ENCODE measurements around the gene LDB2. TPM values are rescaled to one million over a fixed set of nuclear protein-coding genes. Genes with fewer than 3 reads are reported as not detected.

The LDB2 gene
- total and polyA plus RNA-seq, 3 experiments from 2014 or later, result not detected

DNA sequence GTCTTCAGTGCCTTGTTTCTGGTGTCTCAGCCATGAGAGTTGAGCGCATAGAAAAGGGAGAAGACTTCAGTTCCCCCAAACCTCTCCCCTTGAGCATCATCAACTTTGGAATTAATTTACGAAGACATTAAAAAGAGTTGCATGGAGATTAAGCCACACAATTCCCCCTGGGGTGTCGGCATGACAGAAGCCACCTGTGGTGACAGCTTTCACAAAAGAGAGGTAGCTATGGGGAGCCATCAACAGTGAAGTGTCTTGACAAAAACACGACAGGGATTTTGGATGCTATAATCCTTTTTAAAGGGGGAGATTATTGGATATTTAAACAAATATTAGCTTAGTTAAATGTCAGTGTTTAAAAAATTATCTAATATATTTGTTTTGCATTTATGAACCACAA lies 307.6 kb downstream of the LDB2 start:
- Histone ChIP-seq H3K9me3 (ENCODE audit: low read length) (no peaks in the 10 kb centered on the region), H3K27ac (ENCODE audit: low read depth, low read length) (no peak overlapping the region), H3K27me3 (ENCODE audit: insufficient read depth, low read length, poor library complexity, severe bottlenecking) (no peaks in the 10 kb centered on the region), H3K36me3 (ENCODE audit: insufficient read depth, low read length) (no peaks in the 10 kb centered on the region), H3K4me1 (ENCODE audit: insufficient read depth, low read length) (no peaks in the 10 kb centered on the region), H3K4me3 (ENCODE audit: low read length) (no peak overlapping the region)
- no peak overlapping the region for H3K4me3 Mint-ChIP-seq
- peaks cover 0 to 3% (median 0%) of the 10 kb centered on the region in 5 donors for H3K9me3 Mint-ChIP-seq
- no peaks in the 10 kb centered on the region for H3K4me1 Mint-ChIP-seq
- H3K27me3 Mint-ChIP-seq, result no peaks in the 10 kb centered on the region
- ChIA-PET POLR2A (no interaction called here), CTCF (no interaction called here)
- H3K27ac Mint-ChIP-seq, result no peak overlapping the region
- DNase-seq, result no peak
- H3K36me3 Mint-ChIP-seq, result no peaks in the 10 kb centered on the region

GRCh38 chr4:16588651-16589050 lies 309.8 kb downstream of the LDB2 start:
- Histone ChIP-seq H3K36me3 (ENCODE audit: insufficient read depth, low read length) (no peaks in the 10 kb centered on the region), H3K4me1 (ENCODE audit: insufficient read depth, low read length) (no peaks in the 10 kb centered on the region), H3K9me3 (ENCODE audit: low read length) (no peaks in the 10 kb centered on the region), H3K4me3 (ENCODE audit: low read length) (no peak overlapping the region), H3K27me3 (ENCODE audit: insufficient read depth, low read length, poor library complexity, severe bottlenecking) (no peaks in the 10 kb centered on the region), H3K27ac (ENCODE audit: low read depth, low read length) (no peak overlapping the region)
- CTCF ChIA-PET, result no interaction called here
- Mint-ChIP-seq H3K36me3 (no peaks in the 10 kb centered on the region), H3K27me3 (no peaks in the 10 kb centered on the region), H3K4me1 (no peaks in the 10 kb centered on the region), H3K4me3 (no peak overlapping the region), H3K9me3 (peaks cover 0 to 3% (median 0%) of the 10 kb centered on the region in 5 donors), H3K27ac (no peak overlapping the region)
- POLR2A ChIA-PET, result no interaction called here
- DNase-seq, result no peak

DNA sequence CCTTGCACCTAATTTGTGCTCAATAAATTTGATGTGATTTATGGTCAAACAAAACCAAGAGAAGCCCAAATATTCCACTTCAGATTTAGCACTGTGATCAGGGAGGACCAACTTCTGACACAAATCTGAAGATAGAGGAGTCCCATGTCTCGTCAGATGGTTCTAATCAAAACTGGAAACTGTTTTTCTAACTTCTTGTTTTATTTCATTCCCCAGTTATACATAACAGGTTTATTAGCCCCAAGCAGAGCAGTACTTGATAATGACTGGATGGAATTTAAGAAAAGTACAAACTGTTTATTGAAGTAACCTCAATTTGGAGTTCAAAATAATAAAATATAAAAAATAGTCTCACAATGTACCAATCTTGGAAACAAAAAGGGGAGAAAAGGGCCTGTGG lies 310.3 kb downstream of the LDB2 start:
- DNase-seq, result no peak
- no peak overlapping the region for H3K4me3 ChIP-seq (ENCODE audit: low read length)
- H3K4me1 Mint-ChIP-seq, result no peaks in the 10 kb centered on the region
- H3K9me3 Mint-ChIP-seq, result peaks cover 0 to 3% (median 0%) of the 10 kb centered on the region in 5 donors
- H3K27me3 Mint-ChIP-seq, result no peaks in the 10 kb centered on the region
- no peak overlapping the region for H3K4me3 Mint-ChIP-seq
- H3K27ac Mint-ChIP-seq, result no peak overlapping the region
- H3K27ac ChIP-seq (ENCODE audit: low read depth, low read length), result no peak overlapping the region
- no peaks in the 10 kb centered on the region for H3K36me3 Mint-ChIP-seq
- no peaks in the 10 kb centered on the region for H3K9me3 ChIP-seq (ENCODE audit: low read length)
- H3K4me1 ChIP-seq (ENCODE audit: insufficient read depth, low read length), result no peaks in the 10 kb centered on the region
- CTCF ChIA-PET, result no interaction called here
- POLR2A ChIA-PET, result no interaction called here
- no peaks in the 10 kb centered on the region for H3K36me3 ChIP-seq (ENCODE audit: insufficient read depth, low read length)
- H3K27me3 ChIP-seq (ENCODE audit: insufficient read depth, low read length, poor library complexity, severe bottlenecking), result no peaks in the 10 kb centered on the region

- DNase-seq, result no peak
- no peaks in the 10 kb centered on the region for H3K27me3 ChIP-seq (ENCODE audit: insufficient read depth, low read length, poor library complexity, severe bottlenecking)
Measured at GRCh38 chr4:16585053-16585452, 313.4 kb downstream of the LDB2 start.

GRCh38 chr4:16583764-16584163 lies 314.7 kb downstream of the LDB2 start:
- CTCF ChIA-PET, result no interaction called here
- H3K27me3 Mint-ChIP-seq, result no peaks in the 10 kb centered on the region

More at GRCh38 chr4:16585053-16585452, 313.4 kb downstream of the LDB2 start:
- Histone ChIP-seq H3K4me1 (ENCODE audit: insufficient read depth, low read length) (no peaks in the 10 kb centered on the region), H3K36me3 (ENCODE audit: insufficient read depth, low read length) (no peaks in the 10 kb centered on the region), H3K4me3 (ENCODE audit: low read length) (no peak overlapping the region), H3K9me3 (ENCODE audit: low read length) (no peaks in the 10 kb centered on the region), H3K27ac (ENCODE audit: low read depth, low read length) (no peak overlapping the region)
- Mint-ChIP-seq H3K9me3 (peaks cover 0 to 4% (median 0%) of the 10 kb centered on the region in 5 donors), H3K4me1 (no peaks in the 10 kb centered on the region), H3K4me3 (no peak overlapping the region), H3K27ac (no peak overlapping the region), H3K36me3 (no peaks in the 10 kb centered on the region), H3K27me3 (no peaks in the 10 kb centered on the region)
- ChIA-PET CTCF (no interaction called here), POLR2A (no interaction called here)

GRCh38 chr4:16582526-16582925 lies 315.9 kb downstream of the LDB2 start:
- H3K4me1 Mint-ChIP-seq, result no peaks in the 10 kb centered on the region
- CTCF ChIA-PET, result no interaction called here
- DNase-seq, result no peak

More at GRCh38 chr4:16583764-16584163, 314.7 kb downstream of the LDB2 start:
- H3K36me3 Mint-ChIP-seq, result no peaks in the 10 kb centered on the region
- no peak overlapping the region for H3K4me3 ChIP-seq (ENCODE audit: low read length)
- POLR2A ChIA-PET, result no interaction called here
- no peak overlapping the region for H3K4me3 Mint-ChIP-seq
- no peaks in the 10 kb centered on the region for H3K27me3 ChIP-seq (ENCODE audit: insufficient read depth, low read length, poor library complexity, severe bottlenecking)
- no peaks in the 10 kb centered on the region for H3K4me1 Mint-ChIP-seq
- peaks cover 0 to 4% (median 1%) of the 10 kb centered on the region in 5 donors for H3K9me3 Mint-ChIP-seq
- H3K4me1 ChIP-seq (ENCODE audit: insufficient read depth, low read length), result no peaks in the 10 kb centered on the region
- no peak for DNase-seq
- no peak overlapping the region for H3K27ac ChIP-seq (ENCODE audit: low read depth, low read length)
- H3K9me3 ChIP-seq (ENCODE audit: low read length), result no peaks in the 10 kb centered on the region
- no peak overlapping the region for H3K27ac Mint-ChIP-seq
- H3K36me3 ChIP-seq (ENCODE audit: insufficient read depth, low read length), result no peaks in the 10 kb centered on the region

DNA sequence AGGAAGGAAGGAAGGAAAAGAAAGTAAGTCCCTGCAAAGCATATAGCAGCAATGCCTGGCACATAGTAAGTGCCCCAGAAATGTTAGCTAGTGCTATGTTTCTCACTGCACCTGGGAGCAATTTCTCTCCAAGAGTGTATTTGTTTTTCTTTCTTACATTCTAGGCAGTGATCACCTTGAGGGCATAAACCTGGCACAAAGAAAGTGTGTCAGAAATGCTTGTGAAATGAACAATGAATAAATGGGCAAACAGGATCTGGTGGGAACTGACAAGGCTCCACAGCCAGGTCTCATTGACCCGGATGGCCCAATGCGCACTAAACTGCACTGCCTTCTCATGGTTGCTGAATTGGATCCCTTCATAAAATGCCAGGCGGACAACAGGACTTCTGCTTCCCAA lies 316.4 kb downstream of the LDB2 start:
- Histone ChIP-seq H3K4me1 (ENCODE audit: insufficient read depth, low read length) (no peaks in the 10 kb centered on the region), H3K4me3 (ENCODE audit: low read length) (no peak overlapping the region), H3K27me3 (ENCODE audit: insufficient read depth, low read length, poor library complexity, severe bottlenecking) (no peaks in the 10 kb centered on the region), H3K9me3 (ENCODE audit: low read length) (no peaks in the 10 kb centered on the region), H3K36me3 (ENCODE audit: insufficient read depth, low read length) (no peaks in the 10 kb centered on the region), H3K27ac (ENCODE audit: low read depth, low read length) (no peak overlapping the region)
- ChIA-PET CTCF (no interaction called here), POLR2A (no interaction called here)
- Mint-ChIP-seq H3K4me3 (no peak overlapping the region), H3K36me3 (no peaks in the 10 kb centered on the region), H3K4me1 (no peaks in the 10 kb centered on the region), H3K9me3 (peaks cover 0 to 4% (median 0%) of the 10 kb centered on the region in 5 donors), H3K27ac (no peak overlapping the region), H3K27me3 (no peaks in the 10 kb centered on the region)
- DNase-seq, result no peak

More at GRCh38 chr4:16582526-16582925, 315.9 kb downstream of the LDB2 start:
- no peak overlapping the region for H3K4me3 Mint-ChIP-seq
- peak overlapping the region in 1 of 8 donors; percentile 13 for H3K27ac Mint-ChIP-seq
- peaks cover 0 to 4% (median 2%) of the 10 kb centered on the region in 5 donors for H3K9me3 Mint-ChIP-seq
- Histone ChIP-seq H3K4me3 (ENCODE audit: low read length) (no peak overlapping the region), H3K4me1 (ENCODE audit: insufficient read depth, low read length) (no peaks in the 10 kb centered on the region), H3K27me3 (ENCODE audit: insufficient read depth, low read length, poor library complexity, severe bottlenecking) (no peaks in the 10 kb centered on the region), H3K9me3 (ENCODE audit: low read length) (no peaks in the 10 kb centered on the region), H3K36me3 (ENCODE audit: insufficient read depth, low read length) (no peaks in the 10 kb centered on the region), H3K27ac (ENCODE audit: low read depth, low read length) (no peak overlapping the region)
- H3K27me3 Mint-ChIP-seq, result no peaks in the 10 kb centered on the region
- H3K36me3 Mint-ChIP-seq, result no peaks in the 10 kb centered on the region
- POLR2A ChIA-PET, result no interaction called here

DNA sequence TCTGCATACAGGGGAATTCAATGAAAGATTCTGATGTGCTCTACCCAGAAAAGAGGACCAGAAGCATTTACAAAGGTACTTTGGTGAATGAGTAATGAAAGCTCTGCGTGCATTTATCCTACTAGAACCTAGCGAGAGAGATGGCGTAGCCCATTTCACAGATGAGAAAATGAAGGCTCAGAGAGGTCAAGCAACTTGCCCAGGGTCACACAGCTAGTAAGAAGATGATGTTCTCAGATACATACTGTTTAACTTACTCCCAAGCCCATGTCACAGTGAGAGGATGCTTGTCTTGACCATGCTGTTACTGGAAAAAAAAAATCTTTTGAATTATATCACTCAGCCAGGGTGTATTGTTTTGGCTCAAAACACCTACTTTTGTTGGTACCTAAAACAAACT lies 317.3 kb downstream of the LDB2 start:
- DNase-seq, result no peak
- Mint-ChIP-seq H3K9me3 (peaks cover 0 to 7% (median under 1%) of the 10 kb centered on the region in 5 donors), H3K4me3 (no peak overlapping the region), H3K27me3 (no peaks in the 10 kb centered on the region), H3K4me1 (no peaks in the 10 kb centered on the region), H3K27ac (no peak overlapping the region), H3K36me3 (no peaks in the 10 kb centered on the region)
- ChIA-PET CTCF (no interaction called here), POLR2A (no interaction called here)
- no peaks in the 10 kb centered on the region for H3K27me3 ChIP-seq (ENCODE audit: insufficient read depth, low read length, poor library complexity, severe bottlenecking)
- no peaks in the 10 kb centered on the region for H3K9me3 ChIP-seq (ENCODE audit: low read length)
- H3K4me1 ChIP-seq (ENCODE audit: insufficient read depth, low read length), result no peaks in the 10 kb centered on the region
- no peak overlapping the region for H3K4me3 ChIP-seq (ENCODE audit: low read length)
- no peak overlapping the region for H3K27ac ChIP-seq (ENCODE audit: low read depth, low read length)
- H3K36me3 ChIP-seq (ENCODE audit: insufficient read depth, low read length), result no peaks in the 10 kb centered on the region

DNA sequence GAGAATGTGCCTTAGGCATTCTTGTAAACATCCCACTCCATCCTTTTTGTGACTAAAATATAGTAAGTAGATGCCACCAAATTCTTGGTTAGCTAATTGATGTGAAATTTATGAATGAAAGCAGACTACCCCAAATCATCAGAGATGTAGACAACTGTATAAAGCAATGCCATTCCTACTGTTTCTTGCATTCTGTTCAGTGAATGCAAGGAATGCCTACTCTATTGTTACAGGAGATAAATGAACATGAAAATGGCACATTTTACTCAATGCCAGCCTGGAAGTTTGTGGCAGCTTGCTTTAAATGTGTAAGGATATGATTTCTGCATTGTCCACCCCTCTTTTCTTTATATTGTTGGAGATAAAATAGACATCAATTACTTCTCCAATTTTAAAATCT lies 317.9 kb downstream of the LDB2 start:
- Mint-ChIP-seq H3K27me3 (no peaks in the 10 kb centered on the region), H3K27ac (no peak overlapping the region), H3K9me3 (peaks cover 0 to 7% (median 4%) of the 10 kb centered on the region in 5 donors), H3K36me3 (no peaks in the 10 kb centered on the region), H3K4me1 (no peaks in the 10 kb centered on the region), H3K4me3 (no peak overlapping the region)
- Histone ChIP-seq H3K4me1 (ENCODE audit: insufficient read depth, low read length) (no peaks in the 10 kb centered on the region), H3K9me3 (ENCODE audit: low read length) (no peaks in the 10 kb centered on the region), H3K27me3 (ENCODE audit: insufficient read depth, low read length, poor library complexity, severe bottlenecking) (no peaks in the 10 kb centered on the region), H3K36me3 (ENCODE audit: insufficient read depth, low read length) (no peaks in the 10 kb centered on the region), H3K27ac (ENCODE audit: low read depth, low read length) (no peak overlapping the region), H3K4me3 (ENCODE audit: low read length) (no peak overlapping the region)
- CTCF ChIA-PET, result no interaction called here
- POLR2A ChIA-PET, result no interaction called here
- DNase-seq, result no peak

Measured in CD8-positive, alpha-beta memory T cell (primary cell).